PC-9 (cell line): ENCODE data around the gene PTGR1.

Experiments used
- EZH2 ChIP-seq: fragments of 200-600 bp; sonication (generic); IDR thresholded peaks from 2 replicates; pipeline ENCODE4 v1.8.0; 2017; ENCODE audit warnings: antibody characterized with exemption, low read depth
- TF ChIP-seq, protein P1 (sequence below): fragments of 200-600 bp; sonication (generic); conservative IDR thresholded peaks from 2 replicates; pipeline ENCODE4 v1.6.1; 2017; ENCODE audit warnings: mixed run types, antibody characterized with exemption, mild to moderate bottlenecking, moderate library complexity

- TF ChIP-seq, protein P1, sequence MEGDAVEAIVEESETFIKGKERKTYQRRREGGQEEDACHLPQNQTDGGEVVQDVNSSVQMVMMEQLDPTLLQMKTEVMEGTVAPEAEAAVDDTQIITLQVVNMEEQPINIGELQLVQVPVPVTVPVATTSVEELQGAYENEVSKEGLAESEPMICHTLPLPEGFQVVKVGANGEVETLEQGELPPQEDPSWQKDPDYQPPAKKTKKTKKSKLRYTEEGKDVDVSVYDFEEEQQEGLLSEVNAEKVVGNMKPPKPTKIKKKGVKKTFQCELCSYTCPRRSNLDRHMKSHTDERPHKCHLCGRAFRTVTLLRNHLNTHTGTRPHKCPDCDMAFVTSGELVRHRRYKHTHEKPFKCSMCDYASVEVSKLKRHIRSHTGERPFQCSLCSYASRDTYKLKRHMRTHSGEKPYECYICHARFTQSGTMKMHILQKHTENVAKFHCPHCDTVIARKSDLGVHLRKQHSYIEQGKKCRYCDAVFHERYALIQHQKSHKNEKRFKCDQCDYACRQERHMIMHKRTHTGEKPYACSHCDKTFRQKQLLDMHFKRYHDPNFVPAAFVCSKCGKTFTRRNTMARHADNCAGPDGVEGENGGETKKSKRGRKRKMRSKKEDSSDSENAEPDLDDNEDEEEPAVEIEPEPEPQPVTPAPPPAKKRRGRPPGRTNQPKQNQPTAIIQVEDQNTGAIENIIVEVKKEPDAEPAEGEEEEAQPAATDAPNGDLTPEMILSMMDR, result no peak
- TF ChIP-seq EZH2, result no peak
Observed at GRCh38 chr9:111527347-111527746, 72.1 kb downstream of the PTGR1 start.
